Epithelial cell of esophagus (primary cell): ENCODE results near the gene SLC34A2.

ENCODE experiments used
- DNase-seq: peaks from one replicate; pipeline ENCODE4 v3.0.0; 2010; ENCODE audit warnings: low read depth
- H3K4me3 ChIP-seq: 2 replicates; pipeline ENCODE4 v1.5.1; 2011; ENCODE audit warnings: mild to moderate bottlenecking, low read length, control low read depth
- CTCF ChIP-seq: IDR thresholded peaks from 2 replicates; pipeline ENCODE4 v1.5.1; 2011; ENCODE audit warnings: low read depth, mild to moderate bottlenecking, low read length, control low read depth, inconsistent platforms; ENCODE audit not compliant: insufficient read depth; ENCODE audit errors: missing control alignments

The SLC34A2 gene

GRCh38 chr4:25662306-25662705 is 6.7 kb downstream of the SLC34A2 start:
- DNase-seq: no peak
- H3K4me3 ChIP-seq: no peak overlapping the region
- TF ChIP-seq CTCF: no peak

GRCh38 chr4:25663781-25664180 is 8.1 kb downstream of the SLC34A2 start:
- DNase-seq: no peak
- TF ChIP-seq CTCF: no peak

GRCh38 chr4:25666031-25666630 is 10.5 kb downstream of the SLC34A2 start:
- no peak for DNase-seq
- TF ChIP-seq CTCF: no peak

More at GRCh38 chr4:25663781-25664180, 8.1 kb downstream of the SLC34A2 start:
- no peak overlapping the region for H3K4me3 ChIP-seq

GRCh38 chr4:25667931-25668557 is 12.4 kb downstream of the SLC34A2 start:
- TF ChIP-seq CTCF: no peak
- no peak overlapping the region for H3K4me3 ChIP-seq
- no peak for DNase-seq

More at GRCh38 chr4:25666031-25666630, 10.5 kb downstream of the SLC34A2 start:
- no peak overlapping the region for H3K4me3 ChIP-seq

GRCh38 chr4:25670991-25671390 is 15.3 kb downstream of the SLC34A2 start:
- no peak for DNase-seq
- no peak overlapping the region for H3K4me3 ChIP-seq
- TF ChIP-seq CTCF: no peak

- DNase-seq: no peak
- TF ChIP-seq CTCF: no peak
- H3K4me3 ChIP-seq: no peak overlapping the region
These were observed 17.1 kb downstream of the SLC34A2 start for GRCh38 chr4:25672756-25673155.

- DNase-seq: no peak
- H3K4me3 ChIP-seq: no peak overlapping the region
- TF ChIP-seq CTCF: no peak
These were observed 18.7 kb downstream of the SLC34A2 start for GRCh38 chr4:25674386-25674785.
